Measurements from ENCODE around the gene PIP5K1C. TPM values are rescaled to one million over a fixed set of nuclear protein-coding genes. Genes with fewer than 3 reads are reported as not detected.
"Not testable (repeated sequence)": the region's sequence is repeated elsewhere in the genome, so short reads cannot be mapped to it uniquely, and the experiment has no call there.

PIP5K1C gene
- polyA plus RNA-seq, 1 donor = 22.4 TPM

- no peak for DNase-seq
These were observed 114.8 kb downstream of the PIP5K1C start, which contains the start of gene GIPC3 for GRCh38 chr19:3585301-3586126. TSS of gene GIPC3 (plus strand) at chr19:3585478. CDS start at chr19:3585598, 120 bp downstream.

GRCh38 chr19:3584036-3584802, 116.0 kb downstream of the PIP5K1C start:
- not testable (repeated sequence) for DNase-seq

GRCh38 chr19:3581792-3582191, 118.5 kb downstream of the PIP5K1C start:
- DNase-seq = not testable (repeated sequence)

Other genes starting within 250 kb of the PIP5K1C start
- gene SMIM24, start 219.9 kb downstream of the PIP5K1C start, polyA plus RNA-seq (ENCODE audit: insufficient read length) = not detected
- gene SMIM44, start 217.0 kb downstream of the PIP5K1C start, polyA plus RNA-seq (ENCODE audit: insufficient read length) = not detected
- 10.3 TPM for gene DOHH, start 199.8 kb downstream of the PIP5K1C start, polyA plus RNA-seq (ENCODE audit: insufficient read length)
- gene FZR1, start 194.2 kb downstream of the PIP5K1C start, polyA plus RNA-seq (ENCODE audit: insufficient read length) = 38.9 TPM
- 3.5 TPM for gene TEKTIP1, start 161.3 kb downstream of the PIP5K1C start, polyA plus RNA-seq (ENCODE audit: insufficient read length)
- gene MFSD12, start 142.9 kb downstream of the PIP5K1C start, polyA plus RNA-seq (ENCODE audit: insufficient read length) = 31.0 TPM
- gene HMG20B, start 127.5 kb downstream of the PIP5K1C start, polyA plus RNA-seq (ENCODE audit: insufficient read length) = 36.5 TPM
- gene GIPC3, start 115.0 kb downstream of the PIP5K1C start, polyA plus RNA-seq (ENCODE audit: insufficient read length) = 2.1 TPM
- gene TBXA2R, start 93.6 kb downstream of the PIP5K1C start, polyA plus RNA-seq (ENCODE audit: insufficient read length) = 3.4 TPM
- gene CACTIN, start 73.7 kb downstream of the PIP5K1C start, polyA plus RNA-seq (ENCODE audit: insufficient read length) = 25.3 TPM
- not detected for gene TJP3, start 7.9 kb upstream of the PIP5K1C start, polyA plus RNA-seq (ENCODE audit: insufficient read length)
- gene APBA3, start 61.2 kb upstream of the PIP5K1C start, polyA plus RNA-seq (ENCODE audit: insufficient read length) = 20.4 TPM
- 27.5 TPM for gene MRPL54, start 62.2 kb upstream of the PIP5K1C start, polyA plus RNA-seq (ENCODE audit: insufficient read length)
- not detected for gene RAX2, start 71.8 kb upstream of the PIP5K1C start, polyA plus RNA-seq (ENCODE audit: insufficient read length)
- 2.7 TPM for gene MATK, start 85.9 kb upstream of the PIP5K1C start, polyA plus RNA-seq (ENCODE audit: insufficient read length)
- not detected for gene ZFR2, start 168.6 kb upstream of the PIP5K1C start, polyA plus RNA-seq (ENCODE audit: insufficient read length)
- gene ATCAY, start 180.2 kb upstream of the PIP5K1C start, polyA plus RNA-seq (ENCODE audit: insufficient read length) = 1.8 TPM
- 298 TPM for gene NMRK2, start 232.6 kb upstream of the PIP5K1C start, polyA plus RNA-seq (ENCODE audit: insufficient read length)